Middle frontal gyrus (tissue), 1 donor: Measurements from ENCODE around the gene GLIPR1.
"Not testable (repeated sequence)": the region's sequence is repeated elsewhere in the genome, so short reads cannot be mapped to it uniquely, and the experiment has no call there.

ENCODE experiments used
- DNase-seq: peaks from one replicate; pipeline ENCODE4 v3.0.0-alpha.2; 2015; ENCODE audit warnings: low spot score; ENCODE audit errors: extremely low spot score

Gene GLIPR1

DNA sequence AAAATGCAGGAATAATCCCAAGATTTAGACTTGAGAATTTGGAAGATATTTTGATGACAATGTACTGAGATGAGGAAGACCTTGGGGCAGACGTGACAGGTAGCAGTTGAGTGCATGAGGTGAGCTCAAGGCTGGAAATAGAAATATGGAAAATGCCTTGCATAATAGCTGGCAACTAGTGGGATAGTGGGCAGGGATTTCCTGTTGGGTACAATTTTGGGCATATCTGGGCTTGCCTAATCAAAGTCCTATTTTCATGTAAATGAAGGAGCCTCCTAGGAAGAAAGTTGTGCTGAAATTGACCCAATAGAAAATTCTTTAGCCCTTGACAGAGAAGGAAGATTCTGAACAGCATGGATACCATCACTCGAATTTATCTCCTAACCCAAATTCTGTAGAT lies 6.4 kb upstream of the GLIPR1 start:
- DNase-seq, result no peak

DNA sequence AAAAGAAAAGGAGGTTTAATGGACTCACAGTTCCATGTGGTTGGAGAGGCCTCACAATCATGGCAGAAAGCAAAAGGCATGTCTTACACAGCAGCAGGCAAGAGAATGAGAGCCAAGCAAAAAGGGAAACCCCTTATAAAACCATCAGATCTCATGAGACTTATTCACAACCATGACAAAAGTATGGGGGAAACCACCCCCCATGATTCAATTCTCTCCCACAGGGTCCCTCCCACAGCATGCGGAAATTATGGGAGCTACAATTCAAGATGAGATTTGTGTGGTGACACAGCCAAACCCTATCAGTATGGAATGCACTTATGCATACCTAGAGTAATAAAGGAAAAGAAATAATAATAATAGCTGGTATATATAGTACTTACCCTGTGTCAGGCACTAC lies 4.5 kb upstream of the GLIPR1 start:
- DNase-seq, result no peak

GRCh38 chr12:75477137-75477536 lies 3.4 kb upstream of the GLIPR1 start:
- DNase-seq, result no peak

- no peak for DNase-seq
Measured at GRCh38 chr12:75478116-75478794, 2.3 kb upstream of the GLIPR1 start.

- no peak for DNase-seq
Measured at GRCh38 chr12:75479963-75480461, 543 bp upstream of the GLIPR1 start.

DNA sequence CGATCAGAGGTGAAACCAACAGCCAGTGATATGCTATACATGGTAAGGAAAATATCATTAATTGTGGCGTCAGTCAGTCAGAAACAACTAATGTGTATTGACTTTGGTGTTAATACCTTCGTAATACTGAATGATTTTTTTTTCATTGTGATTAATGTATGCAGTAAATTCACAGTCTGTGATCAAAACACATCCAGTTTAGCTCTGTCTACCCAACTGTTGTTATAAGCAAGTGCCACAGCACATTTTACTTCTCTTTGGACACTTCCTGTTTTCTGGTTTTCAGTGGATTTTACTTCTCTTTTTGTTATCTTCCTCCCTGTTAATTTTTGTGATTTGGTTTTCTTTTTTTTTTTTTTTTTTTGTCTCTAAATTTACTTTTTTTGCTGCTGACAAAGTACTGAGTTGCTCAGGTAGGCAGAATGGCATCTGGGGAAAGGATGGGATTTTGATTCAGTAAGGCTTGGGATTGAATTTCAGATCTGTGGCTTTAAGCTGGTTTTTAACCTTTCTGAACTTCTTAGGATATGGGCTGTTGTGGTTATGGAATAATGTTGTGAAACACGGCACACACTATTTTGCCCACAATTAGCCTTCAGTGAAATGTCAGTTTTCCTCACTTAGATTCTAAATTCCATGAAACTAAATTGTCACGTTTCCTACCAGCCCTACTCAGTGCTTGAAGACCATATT lies 604 bp downstream of the GLIPR1 start:
- DNase-seq, result no peak

DNA sequence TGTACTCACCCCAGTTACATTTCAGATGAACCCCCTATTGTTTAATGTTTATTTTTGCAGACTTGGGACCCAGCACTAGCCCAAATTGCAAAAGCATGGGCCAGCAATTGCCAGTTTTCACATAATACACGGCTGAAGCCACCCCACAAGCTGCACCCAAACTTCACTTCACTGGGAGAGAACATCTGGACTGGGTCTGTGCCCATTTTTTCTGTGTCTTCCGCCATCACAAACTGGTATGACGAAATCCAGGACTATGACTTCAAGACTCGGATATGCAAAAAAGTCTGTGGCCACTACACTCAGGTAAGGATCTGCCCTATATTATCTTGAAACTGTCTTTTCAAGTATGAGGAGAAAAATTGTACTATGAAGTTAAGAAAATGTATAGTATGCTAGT lies 1.2 kb downstream of the GLIPR1 start:
- DNase-seq, result no peak

GRCh38 chr12:75482646-75483045 lies 2.1 kb downstream of the GLIPR1 start:
- DNase-seq, result no peak

DNA sequence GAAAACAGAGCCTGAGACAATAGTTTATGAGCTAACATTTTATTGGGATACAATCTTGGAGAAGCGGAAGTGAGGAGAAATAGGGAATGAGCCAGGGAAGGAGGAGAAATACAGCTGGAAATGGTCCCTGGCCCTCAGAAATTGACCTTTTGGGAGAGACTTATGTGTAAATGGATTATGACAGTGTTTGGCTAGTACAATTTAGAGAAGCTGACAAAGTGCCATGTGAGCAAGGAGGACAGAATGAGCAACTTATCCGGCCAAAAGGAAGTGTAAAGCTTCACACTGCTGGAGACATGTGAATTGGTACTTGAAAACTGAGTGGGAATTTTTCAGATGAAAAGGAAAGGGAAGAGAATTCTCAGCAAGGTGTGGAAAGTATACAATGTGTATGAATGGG lies 2.9 kb downstream of the GLIPR1 start:
- no peak for DNase-seq

- DNase-seq, result not testable (repeated sequence)
Measured at GRCh38 chr12:75484450-75484849, 3.9 kb downstream of the GLIPR1 start.

DNA sequence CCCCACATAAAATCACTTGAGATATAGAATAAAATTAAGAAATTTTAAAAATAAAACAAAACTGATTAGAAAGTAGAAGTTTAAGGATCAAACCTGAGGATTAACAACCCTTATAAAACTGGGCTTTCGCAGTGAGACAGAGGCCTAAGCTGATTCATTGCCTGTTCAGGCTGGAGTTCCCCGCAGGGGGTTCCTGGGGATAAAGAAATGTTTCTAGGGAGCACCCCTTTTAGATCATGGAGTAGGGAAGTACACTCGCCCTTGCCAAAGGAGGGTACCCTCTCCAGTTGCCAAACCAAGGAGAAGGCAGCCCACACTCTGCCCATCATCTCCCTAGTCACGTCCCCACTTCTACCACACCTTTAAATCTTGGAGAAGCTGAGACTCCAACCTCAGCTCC lies 6.8 kb downstream of the GLIPR1 start:
- DNase-seq, result no peak

DNA sequence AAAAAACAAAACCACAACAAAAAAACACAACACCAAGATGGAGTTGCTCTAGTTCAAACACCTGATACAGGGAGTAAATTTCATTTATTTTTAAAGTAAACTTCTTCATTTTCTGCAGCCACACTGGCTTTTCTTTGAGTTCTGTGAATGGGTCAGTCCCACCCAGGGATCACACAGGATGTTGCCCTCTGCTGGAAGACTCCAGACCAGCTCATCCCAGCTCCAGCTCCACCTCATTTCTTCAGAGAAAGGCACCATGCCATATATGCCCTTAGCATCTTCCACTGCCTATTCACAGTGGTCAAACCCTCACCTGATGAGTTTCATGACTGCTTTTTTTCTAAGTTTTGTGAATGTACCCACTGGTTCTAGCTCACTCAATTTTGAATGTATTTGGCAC lies 8.0 kb downstream of the GLIPR1 start:
- no peak for DNase-seq

DNA sequence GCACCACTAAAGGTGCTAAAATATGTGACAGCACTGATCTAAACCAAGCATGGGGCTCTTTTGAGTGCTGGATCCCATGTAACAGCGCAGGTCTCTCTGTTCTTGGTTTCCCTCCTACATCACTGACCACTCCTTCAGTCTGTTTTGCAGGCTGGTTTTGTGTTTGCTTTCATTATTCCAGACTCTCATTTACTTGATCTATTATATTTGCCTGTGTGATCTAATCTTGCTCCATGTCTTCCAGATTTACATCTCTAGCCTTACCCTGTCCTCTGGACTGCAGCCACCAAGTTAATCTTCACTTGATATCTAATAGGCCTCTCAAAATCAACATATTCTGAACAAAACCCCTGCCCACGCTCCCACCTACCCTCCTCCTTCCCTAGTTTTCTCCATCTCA lies 8.6 kb downstream of the GLIPR1 start:
- no peak for DNase-seq

DNA sequence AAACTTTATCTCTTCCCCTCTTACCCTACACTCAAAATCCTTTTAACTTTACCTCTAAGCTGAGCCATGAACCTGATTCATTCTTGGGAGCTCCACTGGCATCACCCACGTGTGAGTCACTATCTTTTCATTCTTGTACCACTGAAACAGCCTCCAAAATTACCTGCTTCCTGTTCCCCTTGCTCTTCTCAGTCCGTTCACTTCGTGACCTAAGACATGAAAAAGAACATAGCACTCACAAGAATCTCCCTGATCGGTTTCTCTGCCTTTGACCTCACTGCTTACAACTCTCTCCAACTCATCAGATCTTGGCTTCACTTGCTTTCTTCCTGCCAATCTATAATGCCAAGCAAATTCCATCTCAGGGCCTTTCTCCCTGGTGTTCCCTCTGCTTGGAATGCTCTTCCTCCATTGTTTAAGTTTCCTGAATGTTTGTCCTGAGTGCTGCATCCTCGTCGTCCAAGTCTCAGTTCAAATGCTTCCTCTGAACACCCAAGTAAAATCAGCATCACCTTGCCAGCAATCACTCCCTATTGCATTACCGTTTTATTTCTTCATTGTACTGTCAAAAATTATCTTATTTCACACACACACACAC lies 9.2 kb downstream of the GLIPR1 start:
- DNase-seq, result no peak

GRCh38 chr12:75491169-75491568 lies 10.6 kb downstream of the GLIPR1 start:
- no peak for DNase-seq

DNA sequence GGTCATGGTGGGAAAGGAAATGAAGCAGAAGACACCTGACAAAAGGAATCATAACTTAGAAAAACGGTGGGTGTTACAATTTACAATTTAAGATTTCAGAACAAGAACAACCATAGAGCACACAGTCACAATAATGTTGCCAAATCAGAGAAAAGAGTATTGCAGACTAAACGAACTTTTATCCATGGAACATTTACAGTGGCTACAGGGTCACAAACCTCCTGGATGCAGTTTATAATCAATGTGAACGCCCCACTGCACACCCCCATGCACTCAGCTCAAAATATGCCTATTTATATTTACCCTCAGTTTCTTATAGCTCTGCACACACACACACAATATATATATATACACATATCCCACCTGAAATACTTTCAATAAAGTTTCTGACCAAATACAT lies 22.9 kb downstream of the GLIPR1 start:
- DNase-seq, result no peak

GRCh38 chr12:75503866-75504265 lies 23.3 kb downstream of the GLIPR1 start:
- DNase-seq, result no peak

DNA sequence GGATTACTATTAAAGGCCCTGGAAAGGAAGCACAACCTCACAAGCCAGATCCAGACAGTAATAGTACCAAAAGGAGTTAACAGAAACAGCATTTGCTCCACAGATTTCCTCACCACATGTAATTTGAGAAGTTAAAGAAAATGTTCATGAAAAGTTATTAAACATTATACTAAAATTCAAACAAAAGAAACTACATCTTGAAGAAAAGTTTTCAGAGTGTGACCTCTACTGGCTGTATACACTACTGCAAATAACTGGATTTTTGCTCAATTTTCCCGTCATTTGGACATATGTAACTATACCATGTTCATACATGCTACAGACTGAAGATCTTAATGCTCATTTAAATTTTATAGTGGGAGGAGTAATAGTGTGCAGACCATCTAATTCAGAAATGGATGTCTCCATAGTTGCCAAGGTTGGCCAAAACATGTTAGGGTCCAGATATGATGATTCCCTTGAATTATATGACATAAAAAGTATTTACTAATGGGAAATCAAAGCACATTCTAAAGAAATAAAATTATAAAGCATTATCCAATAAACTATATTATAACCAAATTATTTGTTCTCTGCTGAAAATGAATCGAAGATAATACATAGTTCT lies 25.3 kb downstream of the GLIPR1 start:
- no peak for DNase-seq

DNA sequence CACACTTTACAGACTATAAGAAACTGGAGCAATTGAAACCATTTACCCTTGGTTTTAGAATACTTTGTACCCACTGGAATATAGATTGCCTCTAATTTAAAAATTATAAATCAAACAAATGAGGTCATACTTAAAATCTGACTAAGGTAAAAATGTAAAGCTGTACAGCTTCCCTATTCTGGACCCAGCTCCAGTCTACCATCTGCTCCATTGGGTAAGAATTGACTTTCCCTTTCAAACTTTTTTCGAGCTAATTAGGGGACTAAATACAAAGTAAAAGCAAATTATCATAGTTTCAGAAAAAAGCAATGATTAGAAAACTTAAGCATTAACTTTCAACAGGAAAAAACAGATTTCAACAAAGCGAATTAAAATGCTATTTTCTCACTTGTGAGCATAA lies 26.5 kb downstream of the GLIPR1 start:
- DNase-seq, result no peak

DNA sequence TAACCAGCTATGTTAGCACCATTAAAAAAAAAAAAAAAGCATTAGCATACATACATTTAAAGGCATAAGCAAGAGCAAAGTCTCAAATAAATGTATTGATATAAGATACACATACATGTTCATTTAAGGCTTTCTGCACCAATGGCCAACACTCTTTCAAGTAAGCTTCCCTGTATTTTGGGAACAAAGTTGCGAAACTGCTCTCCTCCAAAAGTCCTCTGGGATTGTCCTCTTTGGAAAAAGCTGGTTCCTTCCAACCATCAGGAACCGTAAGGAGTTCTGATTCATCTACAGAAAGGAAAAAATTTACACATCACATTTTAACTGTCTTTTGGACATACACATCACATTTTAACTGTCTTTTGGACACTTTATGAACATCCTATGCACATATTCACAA lies 27.6 kb downstream of the GLIPR1 start:
- no peak for DNase-seq

DNA sequence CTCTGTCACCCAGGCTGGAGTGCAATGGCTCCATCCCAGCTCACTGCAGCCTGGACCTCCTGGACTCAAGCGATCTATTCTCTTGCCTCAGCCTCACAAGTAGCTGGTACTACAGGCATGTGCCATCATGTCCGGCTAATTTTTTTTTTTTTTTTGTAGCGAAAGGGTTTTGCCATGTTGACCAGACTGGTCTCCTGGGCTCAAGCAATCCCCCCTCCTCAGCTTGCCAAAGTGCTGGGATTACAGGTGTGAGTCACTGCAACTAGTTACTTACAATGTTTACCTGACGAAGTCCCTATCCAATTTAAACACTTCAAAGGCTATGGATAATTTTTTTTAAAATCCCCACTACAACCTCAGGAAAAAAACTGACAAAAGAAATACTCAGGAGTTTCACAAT lies 29.1 kb downstream of the GLIPR1 start:
- no peak for DNase-seq
